Neutrophil (primary cell): ENCODE data around the gene FKBP14.
A peak's percentile ranks its signal among the peaks of the same experiment; 100 is the strongest.

Source experiments
- H3K27ac ChIP-seq: fragments of 200-600 bp; sonication (generic); 2 replicates; pipeline ENCODE4 v1.5.1; 2016; ENCODE audit warnings: mild to moderate bottlenecking, moderate library complexity
- H3K27me3 ChIP-seq: fragments of 200-600 bp; sonication (generic); 2 replicates; pipeline ENCODE4 v1.6.0; 2016; ENCODE audit warnings: mild to moderate bottlenecking
- H3K36me3 ChIP-seq: fragments of 200-600 bp; sonication (generic); 2 replicates; pipeline ENCODE4 v1.5.1; 2017
- H3K4me1 ChIP-seq, 2 experiments: fragments of 200-600 bp in 1 of 2; sonication (generic) in 1 of 2; 1 replicate in 1 of 2; 2 replicates in 1 of 2; pipeline versions ENCODE4 v1.5.1 to v1.6.1; 2013 to 2016; ENCODE audit warnings: low read depth in 1 of 2, low read length in 1 of 2, mild to moderate bottlenecking in 1 of 2, moderate library complexity in 1 of 2; ENCODE audit not compliant: control insufficient read depth in 1 of 2, insufficient read depth in 1 of 2
- H3K4me3 ChIP-seq, 2 experiments: fragments of 200-600 bp in 1 of 2; sonication (generic) in 1 of 2; 1 replicate in 1 of 2; 2 replicates in 1 of 2; pipeline ENCODE4 v1.5.1; 2013 to 2016; ENCODE audit warnings: low read depth in 1 of 2, low read length in 1 of 2, mild to moderate bottlenecking in 1 of 2, moderate library complexity in 1 of 2
- H3K9me3 ChIP-seq: fragments of 200-600 bp; sonication (generic); 2 replicates; pipeline ENCODE4 v1.5.1; 2016
- CTCF ChIP-seq: fragments of 200-600 bp; sonication (generic); IDR thresholded peaks from 2 replicates; pipeline ENCODE4 v1.5.1; 2016; ENCODE audit warnings: antibody characterized with exemption

Gene FKBP14

GRCh38 chr7:30027065-30027456 is 559 bp upstream of the FKBP14 start:
- peaks cover 23% of the 10 kb centered on the region for H3K27me3 ChIP-seq
- H3K27ac ChIP-seq = peak overlapping the region; percentile 73
- peaks cover 25 to 31% of the 10 kb centered on the region in 2 experiments for H3K4me1 ChIP-seq
- no peaks in the 10 kb centered on the region for H3K36me3 ChIP-seq
- no peak for TF ChIP-seq CTCF
- no peaks in the 10 kb centered on the region for H3K9me3 ChIP-seq
- H3K4me3 ChIP-seq = peak overlapping the region; percentile 82 to 93

- no peak overlapping the region for H3K27ac ChIP-seq
- peaks cover 2% of the 10 kb centered on the region for H3K27me3 ChIP-seq
- H3K4me3 ChIP-seq = no peak overlapping the region
- peaks cover 23% of the 10 kb centered on the region in 2 experiments for H3K4me1 ChIP-seq
- no peaks in the 10 kb centered on the region for H3K9me3 ChIP-seq
- no peak for TF ChIP-seq CTCF
- no peaks in the 10 kb centered on the region for H3K36me3 ChIP-seq
Observed at GRCh38 chr7:30023524-30023923, 3.0 kb downstream of the FKBP14 start.

GRCh38 chr7:30022991-30023390 is 3.5 kb downstream of the FKBP14 start:
- H3K36me3 ChIP-seq = no peaks in the 10 kb centered on the region
- no peak overlapping the region for H3K4me3 ChIP-seq
- no peak overlapping the region for H3K27ac ChIP-seq
- TF ChIP-seq CTCF = no peak
- H3K4me1 ChIP-seq = peaks cover 19 to 22% of the 10 kb centered on the region in 2 experiments
- no peaks in the 10 kb centered on the region for H3K27me3 ChIP-seq
- H3K9me3 ChIP-seq = no peaks in the 10 kb centered on the region

GRCh38 chr7:30020535-30020934 is 6.0 kb downstream of the FKBP14 start:
- no peaks in the 10 kb centered on the region for H3K36me3 ChIP-seq
- no peaks in the 10 kb centered on the region for H3K9me3 ChIP-seq
- H3K4me3 ChIP-seq = no peak overlapping the region
- peaks cover 2 to 6% of the 10 kb centered on the region in 2 experiments for H3K4me1 ChIP-seq
- TF ChIP-seq CTCF = no peak
- no peak overlapping the region for H3K27ac ChIP-seq
- no peaks in the 10 kb centered on the region for H3K27me3 ChIP-seq

- H3K27me3 ChIP-seq = no peaks in the 10 kb centered on the region
- no peak overlapping the region for H3K4me3 ChIP-seq
- peaks cover 0 to 5% of the 10 kb centered on the region in 2 experiments for H3K4me1 ChIP-seq
- H3K27ac ChIP-seq = no peak overlapping the region
- H3K9me3 ChIP-seq = no peaks in the 10 kb centered on the region
- TF ChIP-seq CTCF = no peak
- H3K36me3 ChIP-seq = no peaks in the 10 kb centered on the region
Observed at GRCh38 chr7:30019960-30020359, 6.5 kb downstream of the FKBP14 start.

GRCh38 chr7:30019387-30019786 is 7.1 kb downstream of the FKBP14 start:
- no peaks in the 10 kb centered on the region for H3K9me3 ChIP-seq
- H3K27me3 ChIP-seq = no peaks in the 10 kb centered on the region
- no peak overlapping the region for H3K4me3 ChIP-seq
- TF ChIP-seq CTCF = no peak
- peaks cover 0 to 5% of the 10 kb centered on the region in 2 experiments for H3K4me1 ChIP-seq
- H3K36me3 ChIP-seq = no peaks in the 10 kb centered on the region
- no peak overlapping the region for H3K27ac ChIP-seq
